Spleen (tissue), 7 donors: ENCODE results near the gene FPGS.

Source experiments
- CTCF ChIP-seq, 11 experiments: fragments of 200-600 bp in 7 of 11; fragments of 450-650 bp in 4 of 11; sonication (generic) in 4 of 11; IDR thresholded peaks in 8 of 11; conservative IDR thresholded peaks in 3 of 11; 1 replicate in 7 of 11; 2 replicates in 4 of 11; pipeline versions ENCODE4 v1.4.0 to v1.8.0; 2016 to 2021; ENCODE audit warnings: antibody characterized with exemption in 11 of 11, inconsistent platforms in 4 of 11, mild to moderate bottlenecking in 1 of 11
- POLR2A ChIP-seq, 3 donors: fragments of 450-650 bp; IDR thresholded peaks; one replicate each; pipeline ENCODE4 v1.5.1; 2017; ENCODE audit warnings: antibody characterized with exemption in 3 of 3, mild to moderate bottlenecking in 1 of 3
- POLR2AphosphoS5 ChIP-seq, 3 donors: sonication (generic); formaldehyde crosslinking; IDR thresholded peaks; one replicate each; pipeline ENCODE4 v1.5.1; 2017; ENCODE audit warnings: antibody characterized with exemption in 3 of 3
- donor health status: DM: no; HTN: no; CAD: no; lungs with moderate emphysema.
- donor health status: DM: no; HTN: no; CAD: no.
- donor health status: DM: no; HTN: no; CAD: no.

- TF ChIP-seq CTCF (IDR thresholded peaks at IDR 0.05 in 8 of 11, conservative IDR thresholded peaks at IDR 0.05 in 3 of 11) (peak; percentile 94 to 99 (median 96)), POLR2A (IDR thresholded peaks at IDR 0.05) (no peak), POLR2AphosphoS5 (IDR thresholded peaks at IDR 0.05) (peak; percentile 68 to 86 (median 76))
These were observed 17.4 kb upstream of the FPGS start for GRCh38 chr9:127785023-127785932.
